HL-60/S4 treated with phorbol 12-myristate 13-acetate at 8.2 ng/mL for 4 days and 3 days (cell line): ENCODE data around the gene PRICKLE3.

Experiments
- in situ Hi-C: fragments of 300-500 bp; cut with MboI; formaldehyde crosslinking; loops from 2 replicates; pipeline ENCODE4 v1.15.0; 2022; ENCODE audit warnings: low sequenced_read_pairs

The PRICKLE3 gene, protein sequence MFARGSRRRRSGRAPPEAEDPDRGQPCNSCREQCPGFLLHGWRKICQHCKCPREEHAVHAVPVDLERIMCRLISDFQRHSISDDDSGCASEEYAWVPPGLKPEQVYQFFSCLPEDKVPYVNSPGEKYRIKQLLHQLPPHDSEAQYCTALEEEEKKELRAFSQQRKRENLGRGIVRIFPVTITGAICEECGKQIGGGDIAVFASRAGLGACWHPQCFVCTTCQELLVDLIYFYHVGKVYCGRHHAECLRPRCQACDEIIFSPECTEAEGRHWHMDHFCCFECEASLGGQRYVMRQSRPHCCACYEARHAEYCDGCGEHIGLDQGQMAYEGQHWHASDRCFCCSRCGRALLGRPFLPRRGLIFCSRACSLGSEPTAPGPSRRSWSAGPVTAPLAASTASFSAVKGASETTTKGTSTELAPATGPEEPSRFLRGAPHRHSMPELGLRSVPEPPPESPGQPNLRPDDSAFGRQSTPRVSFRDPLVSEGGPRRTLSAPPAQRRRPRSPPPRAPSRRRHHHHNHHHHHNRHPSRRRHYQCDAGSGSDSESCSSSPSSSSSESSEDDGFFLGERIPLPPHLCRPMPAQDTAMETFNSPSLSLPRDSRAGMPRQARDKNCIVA

DNA sequence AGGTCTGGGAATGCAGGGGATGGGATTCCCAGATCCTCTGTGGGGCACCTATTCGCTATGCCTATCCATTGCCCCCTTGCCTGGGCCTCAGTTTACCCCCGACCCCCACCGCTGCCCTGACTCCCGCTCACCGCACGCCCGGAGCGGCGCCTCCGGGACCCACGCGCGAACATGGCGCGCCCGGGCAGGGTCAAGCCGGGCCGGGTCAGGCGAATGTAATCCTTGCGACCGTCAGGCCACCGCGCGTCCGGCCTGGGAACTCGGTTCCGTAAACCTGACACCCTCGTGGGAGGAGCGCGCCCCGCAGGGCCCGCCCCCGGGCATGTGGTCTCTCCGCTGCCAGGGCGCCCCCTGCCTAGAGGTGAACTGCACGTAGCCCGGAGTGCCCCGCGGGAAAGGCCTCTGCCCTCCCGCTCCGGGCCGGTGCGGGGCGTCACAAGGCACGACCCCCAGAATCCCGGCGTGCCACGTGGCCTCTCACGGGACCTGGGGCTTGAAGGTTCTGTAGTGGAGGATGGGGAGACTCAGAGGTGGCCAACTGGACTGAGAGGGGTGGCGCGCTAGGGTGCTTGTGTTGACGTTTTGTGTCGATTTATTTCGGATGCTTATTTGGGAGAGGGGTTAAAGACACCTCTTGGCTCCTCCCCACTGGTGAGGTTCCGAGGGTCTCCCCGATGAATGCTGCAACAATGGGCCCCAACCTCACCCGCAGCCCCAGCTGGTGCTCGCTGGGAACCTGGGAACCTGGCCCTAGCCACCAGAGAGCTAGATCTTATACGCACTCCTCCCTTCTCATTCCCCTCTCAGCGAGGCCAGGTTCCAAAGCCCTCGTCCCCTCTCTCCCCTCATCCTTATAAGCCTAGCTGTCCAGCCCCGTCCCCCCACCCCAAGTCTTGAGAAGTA, at the start of gene PRICKLE3:
Gene PRICKLE3 (minus strand): TSS at position 249 of the 903 bp plus-strand sequence. CDS start 76 bp downstream, at position 173.
- in situ Hi-C loops, result no loop called here

DNA sequence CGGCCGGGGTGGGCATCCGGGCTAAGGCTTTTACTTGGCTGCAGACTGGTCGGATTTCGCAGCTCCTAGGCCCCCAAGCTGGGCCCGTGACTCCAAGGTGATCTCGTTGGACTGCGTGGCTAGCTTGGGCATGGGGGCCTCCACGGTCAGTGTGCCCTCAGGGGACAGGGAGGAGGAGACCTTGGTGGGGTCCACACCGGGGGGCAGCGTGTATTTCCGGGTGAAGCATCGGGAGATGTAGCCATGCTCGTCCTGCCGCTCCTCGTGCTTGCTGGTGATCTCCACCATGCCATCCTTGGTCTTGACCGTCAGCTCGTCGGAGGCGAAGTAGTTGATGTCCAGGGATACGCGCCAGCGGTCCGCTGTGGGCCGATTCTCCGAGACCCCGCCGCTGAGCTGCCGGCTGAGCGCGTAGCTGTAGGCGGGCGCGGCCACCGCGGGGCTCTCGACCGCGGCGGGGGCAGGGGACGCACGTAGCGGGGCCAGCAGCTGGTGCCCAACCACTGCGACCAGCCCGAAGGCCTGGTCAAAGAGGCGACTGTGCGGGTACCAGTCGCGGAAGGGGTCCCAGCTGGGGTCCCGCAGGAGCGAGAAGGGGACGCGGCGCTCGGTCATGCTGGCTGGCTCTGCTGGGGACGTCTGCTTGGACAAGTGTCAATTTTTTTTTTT, 47.8 kb upstream of the PRICKLE3 start:
- in situ Hi-C loops, result no loop called here

DNA sequence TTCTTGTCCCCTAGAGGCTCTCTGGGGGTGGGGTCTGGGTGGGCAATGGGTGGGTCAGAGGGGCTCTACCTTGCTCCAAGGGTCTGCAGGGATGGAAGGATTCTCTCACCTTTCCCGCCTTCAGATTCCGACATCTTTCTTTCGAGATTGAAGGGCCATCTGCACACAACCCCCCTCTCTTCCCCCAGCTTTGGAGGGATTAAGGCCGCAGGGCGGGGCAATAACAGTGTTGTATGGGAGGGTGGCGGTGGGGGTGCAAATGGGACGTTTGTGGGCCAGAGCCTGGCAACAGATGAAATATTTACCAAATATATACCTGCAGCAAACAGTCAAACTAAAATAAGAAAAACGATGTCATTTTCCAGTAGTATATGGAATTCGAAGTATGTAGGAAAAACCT, 47.0 kb upstream of the PRICKLE3 start, which contains the start of gene CACNA1F:
Gene CACNA1F (minus strand): TSS at position 165 of the 400 bp plus-strand sequence. CDS start 31 bp downstream, at position 134.
- in situ Hi-C loops, result no loop called here

DNA sequence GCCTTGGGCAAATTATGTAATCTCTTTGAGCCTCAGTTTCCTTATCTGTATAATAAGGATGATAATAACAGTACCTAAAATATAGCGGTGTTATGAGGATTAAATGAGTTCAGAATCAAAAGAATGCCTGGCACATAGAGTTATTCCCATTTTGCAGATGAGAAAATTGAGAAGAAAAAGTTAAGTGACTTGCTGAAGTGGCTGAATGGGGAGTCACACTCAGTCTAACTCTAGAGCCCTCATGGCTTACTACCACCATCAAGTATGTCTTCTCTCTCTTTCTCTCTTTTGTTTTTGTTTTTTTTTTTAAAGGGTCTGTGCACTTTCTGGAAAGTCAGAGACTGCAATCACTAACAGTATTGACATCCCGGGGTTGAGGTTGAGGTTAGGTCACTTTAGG, 46.4 kb upstream of the PRICKLE3 start:
- in situ Hi-C loops, result no loop called here

DNA sequence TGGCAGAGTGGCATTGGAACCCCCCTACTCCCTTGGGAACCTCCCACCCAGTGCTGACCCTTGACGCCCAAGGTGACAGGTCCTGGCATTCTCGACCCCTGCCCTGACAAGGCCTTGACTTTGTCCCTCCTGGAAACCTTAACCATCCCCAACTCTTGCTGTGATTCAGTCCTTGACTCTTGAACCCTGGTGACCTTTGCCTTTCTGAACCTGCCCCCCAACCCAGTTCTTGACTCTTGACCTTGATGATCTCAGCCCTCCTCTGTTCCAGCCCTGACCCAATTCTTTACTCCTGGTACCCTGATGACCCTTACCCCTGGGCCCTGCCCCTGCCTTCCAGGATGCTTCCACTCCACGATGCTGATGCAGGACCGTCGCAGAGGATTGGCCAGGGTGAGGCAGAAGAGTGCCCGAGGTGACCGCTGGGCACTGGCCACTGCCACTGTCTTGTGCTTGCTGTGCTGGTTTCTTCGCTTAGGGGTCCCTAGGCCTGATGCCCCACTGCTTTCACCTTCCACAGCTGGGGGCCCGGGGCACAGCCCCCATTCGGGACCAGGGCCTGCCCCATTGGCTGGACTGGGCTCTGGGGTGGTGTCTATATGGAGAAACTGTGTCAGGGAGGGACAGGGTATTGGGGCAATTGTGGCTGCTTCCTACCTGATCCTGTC, 45.3 kb upstream of the PRICKLE3 start:
- in situ Hi-C loops, result no loop called here

DNA sequence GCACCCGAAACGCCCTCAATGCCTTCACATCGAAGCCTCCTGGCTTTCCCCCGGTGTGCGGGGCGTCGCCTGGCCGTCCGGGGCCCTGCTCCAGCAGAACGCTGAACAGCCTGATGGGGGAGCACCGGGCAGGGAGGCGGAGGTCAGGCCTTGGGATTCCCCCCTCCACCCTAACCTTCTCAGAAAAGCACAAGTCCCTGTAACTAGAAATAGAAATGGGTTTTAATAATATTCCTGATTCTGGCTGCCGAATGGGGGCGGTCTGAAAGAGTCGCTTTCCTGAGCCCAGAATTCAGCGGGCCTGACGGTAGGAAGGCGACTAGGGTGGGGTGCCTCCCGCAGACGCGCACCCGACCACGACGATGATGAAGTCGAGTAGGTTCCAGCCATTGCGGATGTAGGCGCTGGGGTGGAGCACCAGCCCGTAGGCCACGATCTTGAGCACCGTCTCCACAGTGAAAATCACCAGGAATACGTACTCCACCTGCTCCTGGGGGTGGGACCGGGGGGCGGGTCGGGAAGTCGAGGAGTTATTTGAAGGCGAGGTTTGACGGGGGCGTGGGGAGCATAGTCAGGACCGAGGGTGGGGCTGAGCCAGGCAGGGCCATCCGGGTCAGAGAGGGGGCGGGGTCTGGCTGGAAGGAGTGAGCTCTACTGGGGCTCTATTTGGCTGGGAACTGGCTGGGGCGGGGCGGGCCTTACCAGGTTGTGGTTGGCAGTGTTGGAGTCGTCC, 44.5 kb upstream of the PRICKLE3 start:
- in situ Hi-C loops, result no loop called here

DNA sequence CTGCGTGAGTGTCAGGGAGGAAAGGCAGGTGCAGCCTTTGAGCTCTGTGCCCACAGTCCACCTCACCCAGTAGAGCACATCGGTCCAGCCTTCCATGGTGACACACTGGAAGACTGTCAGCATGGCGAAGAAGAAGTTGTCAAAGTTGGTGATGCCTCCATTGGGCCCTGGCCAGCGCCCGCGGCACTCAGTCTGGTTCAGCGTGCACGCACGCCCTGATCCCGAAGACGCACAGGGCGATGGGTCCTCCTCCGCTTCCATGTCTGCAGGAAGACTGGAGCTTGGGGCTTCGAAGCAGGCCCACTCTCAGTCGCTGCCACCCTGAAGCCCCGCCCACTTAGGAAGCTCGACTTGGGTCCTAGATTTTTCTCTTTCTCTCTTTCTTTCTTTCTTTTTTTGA, 42.0 kb upstream of the PRICKLE3 start:
- in situ Hi-C loops, result no loop called here

DNA sequence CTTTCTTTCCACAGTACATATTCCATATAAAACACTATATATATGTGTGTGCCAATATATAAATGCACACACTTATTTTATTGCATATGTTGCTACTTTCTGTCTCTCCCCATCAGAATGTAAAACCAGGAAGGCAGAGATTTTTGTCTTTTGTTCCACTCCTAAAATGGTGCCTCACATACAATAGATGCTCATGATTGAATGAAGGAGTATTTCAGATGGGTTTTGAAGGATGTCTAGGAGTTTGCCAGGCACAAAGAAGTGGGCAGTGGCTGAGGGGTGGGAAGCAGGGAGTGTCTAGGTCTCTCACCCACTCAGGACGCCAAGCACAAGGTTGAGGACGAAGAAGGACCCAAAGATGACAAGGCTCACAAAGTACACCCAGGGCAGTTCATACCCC, 41.6 kb upstream of the PRICKLE3 start:
- in situ Hi-C loops, result no loop called here

DNA sequence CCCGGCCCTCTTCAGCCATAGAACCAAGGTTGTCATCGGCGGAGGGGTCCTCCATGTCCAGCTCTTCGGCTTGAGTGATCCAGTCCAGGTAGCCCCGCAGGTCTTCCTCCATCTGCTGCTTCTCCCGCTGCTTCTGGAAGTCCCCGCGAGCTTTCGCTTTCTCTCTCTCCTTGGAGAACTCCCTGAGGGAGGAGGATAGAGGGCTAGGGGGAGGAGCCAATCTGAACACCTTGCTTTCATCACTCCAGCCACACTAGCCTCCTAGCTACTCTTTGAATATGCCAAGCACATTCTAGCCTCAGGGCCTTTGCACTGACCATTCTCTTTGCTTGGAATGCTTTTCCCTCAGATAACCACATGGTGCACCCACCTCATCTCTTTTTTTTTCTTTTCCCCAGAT, 40.8 kb upstream of the PRICKLE3 start:
- in situ Hi-C loops, result no loop called here

DNA sequence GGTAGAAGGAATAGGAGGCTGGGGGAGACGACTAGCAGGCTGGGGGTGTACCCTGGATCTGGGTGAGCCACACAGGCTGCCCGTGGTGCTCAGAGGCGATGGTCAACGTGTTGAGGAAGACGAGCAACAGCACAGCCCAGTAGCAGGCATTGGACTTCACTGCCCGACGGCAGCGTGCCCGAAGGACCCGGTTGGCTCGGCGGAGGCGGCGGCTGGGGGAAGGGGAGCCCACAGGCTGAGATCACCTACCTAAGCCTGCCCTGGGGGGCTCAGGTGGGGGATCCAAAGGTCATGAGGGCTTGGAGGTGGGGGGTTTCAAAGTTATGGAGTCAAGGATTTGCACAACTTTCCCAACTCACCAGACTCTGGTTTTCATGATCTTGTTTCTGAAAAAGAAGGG, 39.7 kb upstream of the PRICKLE3 start:
- in situ Hi-C loops, result no loop called here

DNA sequence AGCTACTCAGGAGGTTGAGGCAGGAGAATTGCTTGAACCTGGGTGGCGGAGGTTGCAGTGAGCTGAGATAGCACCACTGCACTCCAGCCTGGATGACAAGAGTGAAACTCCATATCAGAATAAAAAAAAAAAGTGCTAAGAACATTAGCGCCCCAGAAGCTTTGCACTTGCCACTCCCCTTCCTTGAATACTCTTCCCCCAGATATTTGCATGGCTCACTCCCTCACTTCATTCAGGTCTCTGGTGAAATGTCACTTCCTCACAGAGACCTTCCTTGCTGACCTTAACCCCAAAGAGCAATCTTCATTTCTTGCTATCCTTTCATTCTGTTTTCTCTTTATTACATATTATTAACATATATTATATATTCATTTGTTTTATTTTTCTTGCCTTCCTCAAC, 35.7 kb upstream of the PRICKLE3 start:
- in situ Hi-C loops, result no loop called here

DNA sequence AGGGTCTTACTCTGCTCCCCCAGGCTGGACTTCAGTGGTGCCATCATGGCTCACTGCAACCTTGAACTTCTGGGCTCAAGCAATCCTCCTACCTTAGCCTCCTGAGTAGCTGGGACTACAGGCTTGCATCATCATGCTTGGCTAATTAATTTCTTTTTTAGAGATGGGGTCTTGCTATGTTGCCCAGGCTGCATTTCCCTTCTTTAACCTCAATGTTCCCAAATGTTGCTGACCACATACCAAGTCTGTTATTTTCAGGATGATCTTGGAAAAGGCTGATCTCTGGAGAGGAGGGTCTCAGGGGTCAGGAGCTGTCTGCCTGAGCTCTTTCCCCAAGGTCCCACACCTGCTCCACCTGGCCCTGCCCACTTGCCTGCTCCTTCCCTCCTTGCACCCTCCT, 33.9 kb upstream of the PRICKLE3 start:
- in situ Hi-C loops, result no loop called here

DNA sequence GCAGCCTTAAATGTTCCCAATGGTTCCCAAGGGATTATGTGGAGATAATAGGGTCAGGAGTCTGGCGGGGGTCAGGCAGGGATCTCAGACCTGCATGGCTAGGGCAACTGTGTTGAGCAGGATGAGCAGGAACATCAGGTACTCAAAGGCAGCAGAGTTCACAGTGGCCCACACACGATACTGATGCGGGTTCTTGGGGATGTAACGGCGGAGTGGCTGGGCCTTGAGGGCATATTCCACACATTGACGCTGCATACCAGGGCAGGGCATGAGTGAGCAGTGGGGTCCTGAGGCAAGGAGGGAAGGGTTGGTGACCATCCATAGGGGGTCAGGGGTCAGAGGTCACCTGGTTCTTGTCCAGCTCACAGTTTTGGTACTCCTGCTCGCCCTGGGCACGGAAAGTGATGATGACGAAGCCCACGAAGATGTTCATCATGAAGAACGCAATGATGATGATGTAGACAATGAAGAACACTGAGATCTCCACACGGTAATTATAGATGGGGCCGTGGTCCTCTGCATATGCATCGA, 28.9 kb upstream of the PRICKLE3 start:
- in situ Hi-C loops, result no loop called here

DNA sequence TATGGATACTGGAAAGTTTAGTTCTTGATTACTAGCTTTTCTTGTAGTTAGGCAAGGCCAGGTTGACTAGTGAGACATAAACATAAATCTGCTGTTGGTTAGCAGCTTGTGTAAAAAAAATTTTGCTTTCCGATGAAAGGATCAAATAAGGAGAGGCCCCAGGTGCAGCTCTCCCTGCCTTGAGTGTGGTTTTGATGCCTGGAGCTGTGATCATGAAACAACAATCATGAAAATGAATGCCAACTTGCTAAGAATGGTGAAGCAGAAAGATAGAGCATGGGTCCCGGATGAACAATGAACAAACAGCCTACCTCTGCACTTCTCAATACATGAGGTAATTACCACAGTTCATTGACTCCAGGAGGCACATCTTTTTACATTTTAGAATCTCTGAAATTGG, 28.2 kb upstream of the PRICKLE3 start:
- in situ Hi-C loops, result no loop called here

DNA sequence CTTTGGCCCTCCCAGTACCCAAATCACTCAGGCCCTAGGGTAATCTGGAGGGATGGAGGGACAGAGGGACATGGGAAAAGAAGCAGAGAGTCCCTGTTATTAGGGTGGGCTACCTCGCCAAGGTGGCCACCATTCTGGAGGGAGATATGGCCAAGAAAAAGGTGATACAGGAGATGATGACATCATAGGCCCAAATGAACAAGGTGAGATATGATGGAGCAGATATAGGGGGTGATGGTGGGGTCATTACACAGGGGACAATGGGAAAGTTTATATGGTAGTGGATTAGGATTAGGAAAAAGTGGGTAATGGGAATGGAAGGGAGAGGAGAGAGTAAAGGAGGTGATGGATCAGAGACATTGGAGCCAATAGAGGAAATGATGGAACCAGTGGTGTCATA, 26.7 kb upstream of the PRICKLE3 start:
- in situ Hi-C loops, result no loop called here

DNA sequence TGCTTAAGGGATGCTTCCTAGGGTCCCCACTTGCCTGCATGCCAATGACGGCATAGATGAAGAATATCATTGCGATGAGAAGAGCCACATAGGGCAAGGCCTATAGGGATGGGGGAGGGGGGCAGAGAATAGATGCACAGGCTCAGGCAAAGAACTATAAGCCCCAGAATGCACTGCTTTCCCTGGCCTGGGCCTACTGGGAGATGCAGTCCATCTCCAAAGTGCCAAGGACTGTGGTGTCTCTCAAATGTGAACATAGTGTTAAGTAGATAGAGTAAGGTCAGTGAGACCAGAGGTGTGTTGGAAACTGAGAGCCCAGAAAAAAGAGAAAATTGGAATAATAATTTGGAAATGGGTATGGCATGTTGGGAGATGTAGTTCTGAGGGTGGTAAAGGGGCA, 26.0 kb upstream of the PRICKLE3 start:
- in situ Hi-C loops, result no loop called here

DNA sequence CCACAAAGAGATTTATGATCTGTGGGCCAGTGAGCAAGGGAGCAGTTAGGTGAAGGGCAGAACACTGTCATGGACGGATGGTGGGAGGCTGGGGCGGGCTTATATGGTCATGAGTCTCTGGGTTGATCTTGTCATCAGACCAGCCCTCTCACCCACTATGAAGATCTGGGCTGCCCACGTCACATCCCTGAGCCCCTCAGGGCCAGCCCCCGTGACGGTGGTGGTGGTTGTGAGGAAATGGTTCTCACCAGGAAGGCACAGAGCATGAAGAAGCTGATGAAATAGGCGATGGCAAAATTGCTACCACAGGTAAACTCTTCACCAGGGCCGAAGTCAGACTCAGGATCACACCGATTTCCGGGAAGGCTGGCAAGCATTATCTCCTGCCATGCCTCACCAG, 24.9 kb upstream of the PRICKLE3 start:
- in situ Hi-C loops, result no loop called here

DNA sequence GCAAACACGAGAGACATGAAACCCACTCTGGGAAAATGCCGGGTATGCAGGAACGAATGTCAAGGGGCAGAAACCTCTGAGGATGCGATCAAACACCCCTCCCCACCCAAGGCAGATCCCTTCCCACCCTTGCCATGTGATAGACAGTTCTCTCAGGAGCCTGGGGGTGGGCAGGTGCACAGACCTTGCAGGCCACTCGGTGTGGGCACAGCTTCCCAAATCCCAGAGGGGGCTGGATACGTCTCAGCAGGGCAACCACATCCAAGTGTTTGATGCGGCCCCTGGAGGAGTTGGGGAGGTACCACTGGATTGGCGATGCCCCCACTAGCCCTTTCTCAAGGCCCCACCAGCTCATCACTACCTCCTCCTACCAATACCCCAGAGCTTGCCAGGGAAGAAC, 24.2 kb upstream of the PRICKLE3 start:
- in situ Hi-C loops, result no loop called here

DNA sequence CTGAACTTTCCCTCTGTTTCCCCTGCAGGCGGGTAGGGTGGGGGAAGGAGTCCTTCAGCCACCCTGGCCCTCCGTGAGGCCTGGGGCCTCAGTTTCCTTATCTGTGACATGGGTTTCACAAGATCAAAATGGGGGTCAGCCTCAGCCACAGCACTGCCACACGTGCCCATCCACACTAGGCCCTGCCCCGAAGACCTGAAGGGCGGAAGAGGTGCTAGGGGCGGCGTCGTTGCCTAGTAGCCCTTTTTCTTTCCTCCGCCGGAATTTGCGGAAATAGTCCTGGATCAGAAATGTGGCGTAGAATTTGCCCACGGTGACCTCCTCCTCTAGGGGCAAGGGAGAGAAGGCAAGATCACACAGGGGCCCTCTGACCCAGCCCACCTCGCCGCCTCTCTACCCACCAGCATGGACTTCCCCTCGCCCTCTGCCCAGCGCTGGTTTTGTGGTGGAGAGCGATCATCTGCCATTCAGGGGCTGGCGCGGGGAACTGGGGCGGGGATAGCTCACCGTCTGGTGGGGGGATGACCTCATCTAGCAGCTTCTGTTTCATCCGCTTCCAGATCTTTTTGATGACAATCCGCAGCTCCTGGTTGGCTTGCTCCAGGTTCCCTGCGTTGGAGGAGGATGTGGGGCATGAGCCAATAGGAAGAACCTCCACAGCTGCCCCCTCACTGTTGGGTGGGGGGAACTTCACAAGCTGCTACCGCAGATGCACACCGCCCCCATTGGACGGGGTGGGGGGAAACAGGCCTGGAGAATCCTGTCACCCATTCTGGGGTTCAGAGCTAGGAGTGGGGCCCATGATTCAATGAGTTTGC, 23.5 kb upstream of the PRICKLE3 start:
- in situ Hi-C loops, result no loop called here
